Neural crest cell (in vitro differentiated cells): ENCODE measurements around the gene NUBPL. TPM values are rescaled to one million over a fixed set of nuclear protein-coding genes. Genes with fewer than 3 reads are reported as not detected.

Source experiments
- DNase-seq: peaks from one replicate; pipeline ENCODE4 v3.0.0; 2021; ENCODE audit warnings: low read depth, mixed read lengths, low spot score
- H3K27ac Mint-ChIP-seq: one replicate; pipeline ENCODE4 v1.8.0; 2021; ENCODE audit warnings: mild to moderate bottlenecking, mixed read lengths; ENCODE audit not compliant: unreplicated experiment
- H3K27me3 Mint-ChIP-seq: 2 replicates; pipeline ENCODE4 v1.8.0; 2021; ENCODE audit warnings: low read depth, mild to moderate bottlenecking, mixed read lengths
- H3K36me3 Mint-ChIP-seq: 2 replicates; pipeline ENCODE4 v1.8.0; 2021; ENCODE audit warnings: low read depth, mild to moderate bottlenecking, mixed read lengths
- H3K4me1 Mint-ChIP-seq: 2 replicates; pipeline ENCODE4 v1.8.0; 2021; ENCODE audit warnings: mixed read lengths
- H3K4me3 Mint-ChIP-seq: one replicate; pipeline ENCODE4 v1.8.0; 2021; ENCODE audit warnings: mild to moderate bottlenecking, mixed read lengths
- H3K9me3 Mint-ChIP-seq: 2 replicates; pipeline ENCODE4 v1.8.0; 2021; ENCODE audit warnings: mixed read lengths
- total RNA-seq: library from RNA; stranded (reverse); gene quantifications from 2 replicates; pipeline ENCODE4 v1.2.1, GENCODE V29; 2021
- TF ChIP-seq, protein P1 (sequence below): fragments of 200-600 bp; sonication (generic); conservative IDR thresholded peaks from 2 replicates; pipeline ENCODE4 v1.5.0; 2021; ENCODE audit warnings: antibody characterized with exemption, mild to moderate bottlenecking

Gene NUBPL
- total RNA-seq, 1 donor from 2014 or later, result 13.2 TPM

DNA sequence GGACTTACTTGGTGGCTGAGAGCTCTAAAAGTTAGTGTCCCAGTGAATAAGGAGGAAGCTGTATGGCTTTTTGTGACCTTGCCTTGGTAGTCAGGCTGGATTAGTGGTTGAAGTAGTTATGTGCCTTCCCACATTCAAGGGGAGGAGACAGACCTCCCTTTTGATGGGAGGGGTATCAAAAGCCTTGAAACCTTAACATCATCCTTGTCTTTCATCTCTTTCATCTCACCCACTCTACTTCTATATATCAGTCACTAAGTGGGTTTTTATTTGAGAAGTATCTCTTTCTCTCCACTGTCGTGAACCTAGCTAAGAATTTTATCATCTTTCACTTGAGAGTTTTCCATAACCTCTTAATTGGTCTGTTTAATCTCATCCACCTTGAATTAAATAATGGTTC lies 15.7 kb downstream of the NUBPL start:
- DNase-seq, result no peak
- TF ChIP-seq, protein P1, sequence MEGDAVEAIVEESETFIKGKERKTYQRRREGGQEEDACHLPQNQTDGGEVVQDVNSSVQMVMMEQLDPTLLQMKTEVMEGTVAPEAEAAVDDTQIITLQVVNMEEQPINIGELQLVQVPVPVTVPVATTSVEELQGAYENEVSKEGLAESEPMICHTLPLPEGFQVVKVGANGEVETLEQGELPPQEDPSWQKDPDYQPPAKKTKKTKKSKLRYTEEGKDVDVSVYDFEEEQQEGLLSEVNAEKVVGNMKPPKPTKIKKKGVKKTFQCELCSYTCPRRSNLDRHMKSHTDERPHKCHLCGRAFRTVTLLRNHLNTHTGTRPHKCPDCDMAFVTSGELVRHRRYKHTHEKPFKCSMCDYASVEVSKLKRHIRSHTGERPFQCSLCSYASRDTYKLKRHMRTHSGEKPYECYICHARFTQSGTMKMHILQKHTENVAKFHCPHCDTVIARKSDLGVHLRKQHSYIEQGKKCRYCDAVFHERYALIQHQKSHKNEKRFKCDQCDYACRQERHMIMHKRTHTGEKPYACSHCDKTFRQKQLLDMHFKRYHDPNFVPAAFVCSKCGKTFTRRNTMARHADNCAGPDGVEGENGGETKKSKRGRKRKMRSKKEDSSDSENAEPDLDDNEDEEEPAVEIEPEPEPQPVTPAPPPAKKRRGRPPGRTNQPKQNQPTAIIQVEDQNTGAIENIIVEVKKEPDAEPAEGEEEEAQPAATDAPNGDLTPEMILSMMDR, result no peak
- no peak overlapping the region for H3K4me3 Mint-ChIP-seq
- H3K4me1 Mint-ChIP-seq, result no peaks in the 10 kb centered on the region
- no peaks in the 10 kb centered on the region for H3K27me3 Mint-ChIP-seq
- no peaks in the 10 kb centered on the region for H3K36me3 Mint-ChIP-seq
- H3K9me3 Mint-ChIP-seq, result no peaks in the 10 kb centered on the region
- no peak overlapping the region for H3K27ac Mint-ChIP-seq

DNA sequence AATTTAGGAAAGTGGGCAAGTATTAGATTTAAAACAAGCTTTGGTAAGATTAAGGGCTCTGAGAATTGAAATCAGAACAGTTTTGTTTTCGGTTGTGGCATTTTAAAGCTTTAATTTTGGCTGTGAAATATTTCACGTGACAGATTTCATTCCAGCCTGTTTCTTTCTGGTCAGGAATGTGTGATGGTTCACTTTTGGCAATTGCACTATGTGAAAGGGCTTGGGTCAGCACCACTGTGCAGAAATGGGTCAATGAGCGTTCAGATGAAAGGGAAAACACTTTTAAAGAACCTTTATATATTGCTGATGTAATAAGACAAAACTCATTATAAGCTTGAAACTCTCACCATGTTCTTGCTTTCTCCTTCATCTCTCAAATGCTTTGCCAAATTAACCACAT lies 17.1 kb downstream of the NUBPL start:
- no peaks in the 10 kb centered on the region for H3K4me1 Mint-ChIP-seq
- H3K27ac Mint-ChIP-seq, result no peak overlapping the region
- no peak overlapping the region for H3K4me3 Mint-ChIP-seq
- no peaks in the 10 kb centered on the region for H3K27me3 Mint-ChIP-seq
- DNase-seq, result no peak
- no peaks in the 10 kb centered on the region for H3K9me3 Mint-ChIP-seq
- TF ChIP-seq, protein P1, result no peak
- H3K36me3 Mint-ChIP-seq, result no peaks in the 10 kb centered on the region

DNA sequence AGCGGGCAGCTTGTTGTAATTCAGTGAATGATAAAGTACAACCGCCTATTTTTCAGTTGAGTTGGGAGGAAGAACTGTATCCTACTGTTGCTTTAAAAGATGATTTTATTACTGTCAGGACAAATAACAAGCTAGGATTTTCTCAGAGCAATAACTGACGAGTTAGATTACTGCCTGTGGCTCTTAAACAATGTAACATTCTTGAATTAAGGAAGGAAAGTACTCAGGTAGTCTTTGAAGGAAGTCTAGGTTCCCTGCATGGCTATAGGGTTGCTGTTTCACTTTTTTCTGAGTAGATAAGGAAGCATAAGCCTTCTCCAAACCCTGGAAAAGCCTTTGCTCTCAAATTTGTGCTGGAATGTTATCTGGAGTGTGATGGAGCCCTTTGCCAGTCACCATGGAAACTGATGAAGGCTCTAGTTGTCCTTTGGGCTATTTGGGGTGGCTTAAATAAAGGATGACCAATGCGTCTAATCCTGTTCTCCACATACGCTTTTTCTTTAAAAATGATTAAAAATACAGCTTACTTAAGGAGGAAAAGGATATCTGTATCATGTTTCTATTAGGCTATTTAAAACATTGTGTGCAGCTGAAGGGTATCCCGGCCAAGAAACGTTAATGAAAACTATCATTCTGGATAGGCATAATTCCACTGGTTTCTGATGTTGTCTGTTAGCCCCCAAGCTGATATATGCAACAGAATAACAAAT lies 17.7 kb downstream of the NUBPL start:
- Mint-ChIP-seq H3K36me3 (no peaks in the 10 kb centered on the region), H3K9me3 (no peaks in the 10 kb centered on the region)
- TF ChIP-seq, protein P1, result no peak

DNA sequence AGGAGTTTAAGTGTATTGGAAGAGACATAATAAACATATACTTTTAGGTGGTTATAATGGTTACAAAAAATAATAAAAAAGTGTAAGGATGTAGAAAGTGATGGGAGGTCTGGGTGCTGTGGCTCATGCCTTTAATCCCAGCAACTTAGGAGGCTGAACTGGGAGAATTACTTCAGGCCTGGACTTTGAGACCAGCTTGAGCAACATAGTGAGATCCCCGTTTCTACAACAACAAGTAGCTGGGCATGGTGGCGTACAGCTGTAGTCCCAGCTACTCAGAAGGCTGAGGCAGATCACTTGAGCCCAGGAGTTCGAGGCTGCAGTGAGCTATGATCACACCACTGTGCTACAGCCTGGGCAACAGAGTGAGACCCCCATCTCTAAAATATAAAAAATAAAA lies 19.0 kb downstream of the NUBPL start:
- Mint-ChIP-seq H3K4me1 (no peaks in the 10 kb centered on the region), H3K27ac (no peak overlapping the region), H3K4me3 (no peak overlapping the region), H3K36me3 (no peaks in the 10 kb centered on the region), H3K9me3 (no peaks in the 10 kb centered on the region), H3K27me3 (no peaks in the 10 kb centered on the region)
- no peak for DNase-seq
- TF ChIP-seq, protein P1, result no peak

More for the DNA sequence above, 17.7 kb downstream of the NUBPL start:
- H3K27me3 Mint-ChIP-seq, result no peaks in the 10 kb centered on the region
- no peak for DNase-seq
- no peaks in the 10 kb centered on the region for H3K4me1 Mint-ChIP-seq
- H3K4me3 Mint-ChIP-seq, result no peak overlapping the region
- no peak overlapping the region for H3K27ac Mint-ChIP-seq

DNA sequence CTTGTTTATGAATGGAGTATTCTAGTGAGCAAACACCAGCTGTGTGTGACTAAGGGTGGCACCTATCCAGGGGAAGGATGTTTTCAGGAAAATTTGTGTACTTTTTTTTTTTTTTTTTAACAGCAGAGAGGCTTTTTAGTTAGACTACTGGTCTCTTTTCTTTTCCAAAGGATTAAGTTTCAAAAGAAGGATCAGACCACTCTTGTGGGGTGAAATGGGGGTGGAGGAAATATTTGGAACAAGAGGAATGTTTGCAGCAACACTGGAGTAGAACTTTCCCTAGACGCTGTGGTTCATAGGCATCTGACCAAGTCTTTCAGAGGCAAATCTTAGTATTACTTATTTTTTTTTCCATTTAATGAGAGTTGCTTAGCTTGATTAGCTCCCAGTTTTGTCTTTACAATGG lies 21.1 kb downstream of the NUBPL start:
- H3K27ac Mint-ChIP-seq, result no peak overlapping the region
- H3K4me1 Mint-ChIP-seq, result no peaks in the 10 kb centered on the region
- H3K4me3 Mint-ChIP-seq, result no peak overlapping the region
- H3K9me3 Mint-ChIP-seq, result no peaks in the 10 kb centered on the region
- no peak for DNase-seq
- TF ChIP-seq, protein P1, result no peak
- no peaks in the 10 kb centered on the region for H3K27me3 Mint-ChIP-seq
- no peaks in the 10 kb centered on the region for H3K36me3 Mint-ChIP-seq
